Stimulated activated CD8-positive, alpha-beta memory T cell treated with anti-CD3 and anti-CD28 coated beads, Interleukin-4, amount 100 ng/mL, for 1 hour (primary cell): Measurements from ENCODE around the gene SLC25A13.
"Not testable (repeated sequence)": the region's sequence is repeated elsewhere in the genome, so short reads cannot be mapped to it uniquely, and the experiment has no call there.

Experiments
- DNase-seq, 2 donors: peaks; one replicate each; pipeline ENCODE4 v3.0.0-alpha.2; 2020; ENCODE audit warnings: low read depth in 2 of 2, low spot score in 1 of 2

SLC25A13 gene

GRCh38 chr7:96326752-96327151, 4.9 kb upstream of the SLC25A13 start:
- DNase-seq = not testable (repeated sequence)

GRCh38 chr7:96322847-96323461, 1.1 kb upstream of the SLC25A13 start:
- DNase-seq = no peak

- no peak for DNase-seq
These were observed 436 bp upstream of the SLC25A13 start for GRCh38 chr7:96322373-96322695.

- no peak for DNase-seq
These were observed 754 bp downstream of the SLC25A13 start for GRCh38 chr7:96321031-96321657.

DNA sequence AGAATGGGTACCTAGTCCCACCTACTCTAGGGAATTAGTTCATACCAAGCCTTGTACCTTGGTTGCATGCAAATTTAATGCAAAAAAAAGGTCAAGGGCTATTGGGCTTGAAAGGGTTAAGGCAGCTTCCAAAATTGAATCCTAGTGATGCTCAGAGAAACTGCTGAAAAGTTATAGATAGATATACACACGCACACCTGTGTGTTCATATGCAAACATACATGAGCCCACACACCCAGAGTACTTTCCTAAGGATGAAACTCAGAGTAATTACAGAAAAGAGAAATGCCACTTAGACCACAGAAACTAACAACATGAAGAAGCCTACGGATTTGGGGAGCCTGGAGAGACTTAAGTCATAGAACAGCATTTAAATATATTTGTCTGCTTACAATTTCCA, 1.5 kb downstream of the SLC25A13 start:
- DNase-seq = no peak

DNA sequence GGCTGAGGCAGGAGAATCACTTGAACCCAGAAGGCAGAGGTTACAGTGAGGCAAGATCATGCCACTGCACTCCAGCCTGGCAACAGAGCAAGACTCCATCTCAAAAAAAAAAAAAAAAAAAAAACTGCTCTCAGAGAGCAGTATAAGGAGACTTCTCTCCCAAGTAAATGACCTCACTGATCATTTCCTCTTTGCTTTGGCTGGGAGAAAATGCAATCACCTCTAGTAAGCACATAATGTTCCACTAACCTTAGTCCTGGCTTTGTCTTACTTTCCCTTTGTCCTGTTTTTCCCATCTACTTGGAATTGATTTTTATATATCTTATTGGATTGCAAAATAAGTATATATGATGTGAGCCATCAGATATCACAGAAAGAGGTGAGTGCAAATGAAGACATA, 2.5 kb downstream of the SLC25A13 start:
- DNase-seq = no peak

DNA sequence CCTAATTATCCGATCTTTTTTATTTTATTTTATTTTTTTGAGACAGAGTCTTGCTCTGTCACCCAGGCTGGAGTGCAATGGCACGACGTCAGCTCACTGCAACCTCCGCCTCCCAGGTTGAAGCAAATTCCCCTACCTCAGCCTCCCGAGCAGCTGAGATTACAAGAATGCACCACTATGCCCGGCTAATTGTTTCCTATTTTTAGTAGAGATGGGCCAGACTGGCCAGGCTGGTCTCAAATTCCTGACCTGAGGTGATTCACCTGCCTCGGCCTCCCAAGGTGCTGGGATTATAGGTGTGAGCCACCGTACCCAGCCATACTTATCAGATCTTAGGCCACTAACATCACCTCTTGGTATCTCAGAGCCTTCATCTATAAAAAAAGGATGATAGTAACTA, 4.9 kb downstream of the SLC25A13 start:
- DNase-seq = no peak

GRCh38 chr7:96315125-96315512, 6.8 kb downstream of the SLC25A13 start:
- DNase-seq = no peak

DNA sequence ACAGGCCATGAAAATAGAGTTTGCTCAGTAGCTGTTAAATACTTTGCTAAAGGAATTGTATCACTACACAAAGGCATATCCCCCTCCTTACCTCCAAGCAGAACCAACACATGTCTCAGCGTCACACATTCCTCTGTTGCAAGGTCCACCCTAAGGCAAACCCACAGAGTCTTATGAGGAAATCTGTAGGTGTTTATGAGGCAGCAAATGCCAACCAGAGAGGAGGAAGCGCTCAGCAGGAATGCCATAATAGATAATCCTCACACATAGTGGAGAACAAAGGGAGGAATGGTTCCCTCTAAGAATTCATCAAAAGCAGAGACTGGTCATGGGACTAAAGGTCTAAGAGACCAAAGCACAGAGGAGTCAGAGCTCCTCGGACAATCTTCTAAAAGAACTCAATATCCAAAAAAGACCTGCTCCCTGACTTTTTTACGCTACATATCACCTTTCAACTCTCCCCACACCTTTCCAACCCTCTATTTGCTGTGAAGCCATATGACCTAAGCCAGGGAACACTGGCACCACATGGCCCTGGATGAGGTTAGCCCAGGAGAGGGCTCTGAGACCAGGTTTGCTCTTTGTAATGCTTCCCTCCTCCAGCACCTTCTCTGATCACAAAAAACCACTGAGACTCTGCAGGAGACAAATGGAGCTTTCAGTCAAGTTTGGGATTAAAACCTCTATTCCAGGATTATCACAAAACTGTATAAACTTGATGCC, 7.3 kb downstream of the SLC25A13 start:
- no peak for DNase-seq

DNA sequence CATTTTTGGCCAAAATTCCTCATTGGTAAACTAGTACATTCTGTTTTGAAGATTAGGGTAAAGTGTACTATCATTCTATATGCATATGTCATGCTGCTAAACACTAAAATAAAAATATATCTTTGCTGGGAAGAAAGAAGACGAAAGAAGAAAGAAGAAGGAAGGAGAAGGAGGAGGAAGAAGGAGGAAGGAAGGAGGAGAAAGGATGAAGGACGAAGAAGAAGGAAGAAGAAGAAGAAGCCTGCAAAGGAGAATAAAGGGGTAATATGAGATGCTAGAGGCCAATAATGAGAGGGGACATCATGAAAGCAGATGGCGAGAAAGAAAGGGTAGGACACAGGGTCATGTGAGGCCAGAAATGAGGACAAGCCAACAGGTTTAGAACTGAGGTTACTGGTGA, 8.0 kb downstream of the SLC25A13 start:
- no peak for DNase-seq

GRCh38 chr7:96312502-96312901, 9.4 kb downstream of the SLC25A13 start:
- no peak for DNase-seq

GRCh38 chr7:96311967-96312366, 9.9 kb downstream of the SLC25A13 start:
- no peak for DNase-seq

- DNase-seq = no peak
These were observed 11.8 kb downstream of the SLC25A13 start for GRCh38 chr7:96310110-96310509.

DNA sequence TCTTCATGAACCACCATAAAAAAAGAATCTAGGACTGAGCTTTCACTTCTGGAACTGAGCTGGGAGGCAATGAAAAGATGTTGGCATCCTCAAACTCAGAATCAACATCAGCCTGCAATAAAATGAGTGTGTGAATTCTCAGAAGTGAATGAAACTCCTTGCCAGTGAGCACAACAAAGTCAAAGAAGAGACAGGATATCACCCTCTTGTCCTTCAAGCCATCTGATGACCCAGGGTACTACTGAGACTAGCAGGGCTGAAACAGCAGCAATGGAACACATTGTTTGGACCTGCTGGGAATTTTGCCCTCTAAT, 13.0 kb downstream of the SLC25A13 start:
- DNase-seq = no peak

GRCh38 chr7:96308253-96308949, 13.5 kb downstream of the SLC25A13 start:
- no peak for DNase-seq

DNA sequence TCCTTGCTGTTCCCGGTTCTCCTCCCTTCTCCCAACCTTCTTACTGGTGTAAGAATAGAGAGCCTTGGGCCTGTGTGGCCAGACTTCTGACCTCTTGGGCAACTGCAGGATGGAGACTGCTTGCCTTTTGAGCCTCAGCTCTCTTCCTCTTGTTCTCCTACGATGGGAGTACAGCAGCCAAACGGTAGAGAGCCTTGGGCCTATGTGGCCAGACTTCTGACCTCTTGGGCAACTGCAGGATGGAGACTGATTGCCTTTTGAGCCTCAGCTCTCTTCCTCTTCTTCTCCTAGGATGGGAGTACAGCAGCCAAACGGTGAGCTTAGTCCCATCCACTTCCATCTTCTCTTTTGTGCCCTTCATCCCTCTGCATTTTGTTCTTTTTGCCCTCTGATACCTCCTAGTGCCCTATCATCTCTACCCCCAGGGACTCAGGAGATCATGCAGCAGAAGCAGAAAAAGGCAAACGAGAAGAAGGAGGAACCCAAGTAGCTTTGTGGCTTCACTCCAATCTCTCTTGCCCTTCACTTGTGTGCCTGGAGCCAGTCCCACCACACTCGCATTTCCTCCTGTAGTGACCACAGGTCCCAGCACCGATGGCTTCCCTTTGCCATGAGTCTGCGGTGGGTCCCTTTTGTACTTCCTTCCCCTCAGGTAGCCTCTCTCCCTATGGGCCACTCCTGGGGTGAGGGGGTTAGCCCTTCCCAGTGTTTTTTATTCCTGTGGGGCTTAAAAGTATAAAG, 15.3 kb downstream of the SLC25A13 start:
- DNase-seq = no peak

DNA sequence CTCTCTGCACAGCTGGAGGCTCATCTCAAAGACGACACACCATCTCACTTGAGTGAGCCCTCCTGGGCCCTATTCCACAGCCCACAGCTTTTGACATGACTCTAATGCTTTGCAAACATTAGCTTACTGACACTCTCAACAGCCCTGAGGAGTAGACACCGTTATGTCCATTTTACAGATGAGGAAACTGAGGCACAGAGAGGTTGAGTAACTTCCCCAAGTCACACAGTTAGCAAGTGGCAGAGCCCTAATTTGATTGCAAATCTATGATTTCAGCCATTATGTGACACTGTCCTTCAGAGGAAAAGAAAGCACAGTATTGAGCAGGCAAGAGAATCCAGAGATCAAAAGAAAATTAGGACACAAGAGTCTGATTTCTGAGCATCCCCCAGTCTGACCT, 16.0 kb downstream of the SLC25A13 start:
- no peak for DNase-seq

GRCh38 chr7:96304573-96304972, 17.3 kb downstream of the SLC25A13 start:
- DNase-seq = no peak

DNA sequence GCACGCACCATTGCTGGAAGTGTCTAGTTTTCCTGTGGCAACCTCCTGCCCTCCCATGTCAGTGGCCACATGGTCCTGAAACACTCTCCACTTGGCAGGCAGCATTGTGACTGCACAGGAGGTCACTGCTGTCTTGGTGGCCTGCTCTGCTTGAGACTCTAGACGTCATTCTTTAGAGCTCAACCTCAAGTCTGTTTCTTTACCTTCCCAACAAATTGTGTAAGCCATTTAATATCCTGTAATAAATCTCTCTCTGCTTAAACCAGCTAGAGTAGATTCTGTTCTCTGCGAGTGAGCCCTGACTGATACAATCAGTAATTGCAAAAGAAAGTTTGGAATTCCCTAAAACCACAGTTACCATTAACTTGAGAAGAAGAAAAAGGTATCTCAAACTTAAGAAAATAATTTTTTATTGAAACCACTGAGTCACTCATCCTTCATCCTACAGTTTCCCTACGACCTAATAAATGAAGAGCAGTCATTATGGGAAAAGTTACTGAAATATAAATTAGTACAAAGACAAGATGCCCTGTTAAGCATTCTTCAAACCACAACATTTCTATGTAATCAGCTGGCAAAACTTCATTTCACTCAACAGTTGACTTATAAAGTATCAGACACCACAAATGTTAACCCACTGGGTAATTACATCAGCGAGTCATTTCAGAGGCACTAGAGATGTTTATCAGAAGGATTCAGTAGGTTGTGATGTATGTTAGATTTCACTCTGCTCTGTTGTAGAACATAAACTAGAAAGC, 18.0 kb downstream of the SLC25A13 start:
- DNase-seq = no peak

GRCh38 chr7:96303105-96303685, 18.7 kb downstream of the SLC25A13 start:
- DNase-seq = no peak

DNA sequence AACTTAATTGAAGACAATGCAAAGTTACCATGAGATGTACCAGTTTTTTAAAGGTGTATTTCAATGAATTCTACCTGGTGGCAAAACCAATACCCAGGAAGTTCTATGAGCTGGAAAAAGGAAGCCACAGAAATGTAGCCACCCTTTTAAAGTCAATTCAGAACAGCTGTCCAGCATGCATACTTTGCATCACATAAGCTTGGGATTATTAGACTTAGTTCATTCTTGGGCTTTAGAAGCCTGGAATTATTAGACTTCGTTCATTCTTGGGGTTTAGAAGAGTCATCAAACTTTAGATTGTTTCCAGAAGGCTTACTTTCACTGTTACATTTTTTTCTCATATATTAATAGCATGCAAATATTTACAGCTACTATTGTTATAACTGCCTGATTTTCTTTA, 20.9 kb downstream of the SLC25A13 start:
- DNase-seq = no peak
